PFSK-1 (cell line): ENCODE data around the gene PGBD5.

ENCODE experiments used
- FOXP2 ChIP-seq: optimal IDR thresholded peaks from 2 replicates; pipeline ENCODE3; 2011; ENCODE audit warnings: borderline replicate concordance, control low read depth, inconsistent platforms; ENCODE audit not compliant: insufficient read depth; ENCODE audit errors: extremely low read length, extremely low read depth
- REST ChIP-seq, 2 experiments: IDR thresholded peaks; 2 replicates each; pipeline versions ENCODE4 v1.6.1 to v1.8.0; 2011 to 2012; ENCODE audit warnings: low read depth in 2 of 2, low read length in 2 of 2, control low read depth in 1 of 2, inconsistent platforms in 1 of 2, mild to moderate bottlenecking in 1 of 2, moderate library complexity in 1 of 2; ENCODE audit not compliant: insufficient read depth in 1 of 2

- no peak for TF ChIP-seq FOXP2
- no peak for TF ChIP-seq REST (IDR thresholded peaks at IDR 0.05; ENCODE audit: insufficient read depth in 1 of 2, low read depth in 2 of 2, low read length in 2 of 2)
These were observed 96.0 kb downstream of the PGBD5 start for GRCh38 chr1:230330157-230330556.
